NCI-H748 (cell line): Measurements from ENCODE around the gene CASP6.
"Not testable (repeated sequence)": the region's sequence is repeated elsewhere in the genome, so short reads cannot be mapped to it uniquely, and the experiment has no call there.

Source experiments
- DNase-seq: peaks from one replicate; lab custom pipeline; 2025; ENCODE audit not compliant: unreplicated experiment; lab: John Stamatoyannopoulos, UW

The CASP6 gene

GRCh38 chr4:109721033-109721432 lies 17.8 kb upstream of the CASP6 start:
- DNase-seq, result no peak

- no peak for DNase-seq
These were observed 16.4 kb upstream of the CASP6 start for GRCh38 chr4:109719604-109720003.

GRCh38 chr4:109718759-109719158 lies 15.5 kb upstream of the CASP6 start:
- no peak for DNase-seq

GRCh38 chr4:109713500-109713899 lies 10.3 kb upstream of the CASP6 start:
- DNase-seq, result no peak

GRCh38 chr4:109708990-109709389 lies 5.7 kb upstream of the CASP6 start:
- DNase-seq, result no peak

- DNase-seq, result no peak
These were observed 5.2 kb upstream of the CASP6 start for GRCh38 chr4:109708435-109708834.

- DNase-seq, result peak; percentile 18
These were observed 568 bp upstream of the CASP6 start for GRCh38 chr4:109703664-109704361.

- DNase-seq, result peak; percentile 35
These were observed 1.5 kb downstream of the CASP6 start for GRCh38 chr4:109701566-109702410.

GRCh38 chr4:109699553-109700225 lies 3.6 kb downstream of the CASP6 start:
- DNase-seq, result no peak

- no peak for DNase-seq
These were observed 4.6 kb downstream of the CASP6 start for GRCh38 chr4:109698656-109699055.

GRCh38 chr4:109691411-109691920 lies 11.8 kb downstream of the CASP6 start:
- no peak for DNase-seq

GRCh38 chr4:109690690-109691410 lies 12.4 kb downstream of the CASP6 start:
- DNase-seq, result no peak

GRCh38 chr4:109684727-109685126 lies 18.5 kb downstream of the CASP6 start:
- no peak for DNase-seq

- no peak for DNase-seq
These were observed 19.5 kb downstream of the CASP6 start for GRCh38 chr4:109683621-109684253.

- DNase-seq, result no peak
These were observed 20.4 kb downstream of the CASP6 start for GRCh38 chr4:109682875-109683274.

GRCh38 chr4:109678925-109679324 lies 24.3 kb downstream of the CASP6 start:
- DNase-seq, result not testable (repeated sequence)

- not testable (repeated sequence) for DNase-seq
These were observed 24.8 kb downstream of the CASP6 start for GRCh38 chr4:109678472-109678871.

- DNase-seq, result no peak
These were observed 26.4 kb downstream of the CASP6 start for GRCh38 chr4:109676886-109677285.

- no peak for DNase-seq
These were observed 27.4 kb downstream of the CASP6 start for GRCh38 chr4:109675843-109676242.

- no peak for DNase-seq
These were observed 28.1 kb downstream of the CASP6 start for GRCh38 chr4:109675181-109675580.
